ENCODE measurements around the gene SLC25A22. TPM values are rescaled to one million over a fixed set of nuclear protein-coding genes. Genes with fewer than 3 reads are reported as not detected.

Gene SLC25A22
- total RNA-seq, result 3.4 TPM
- long read RNA-seq, transcript SLC25A22-228 (10 exons, 2,692 nt), result major isoform, 10 of 14 reads
- long read RNA-seq, partial matches to known transcripts, result 2 of 14 reads
- long read RNA-seq, other reads (novel, unspliced or antisense), result 0 of 14 reads

GRCh38 chr11:798093-798713 lies at the start of gene SLC25A22:
SLC25A22 (minus strand) TSS chr11:798281; CDS start chr11:795006, 3,275 bp downstream.
- intact Hi-C loops (cut with DNase I), result no loop called here
- ATAC-seq (ENCODE audit: poor library complexity) (peak; percentile 81), DNase-seq (peak; percentile 88)

- intact Hi-C loops (cut with DNase I), result loop anchor here (5.0 kb wide), 1 partner anchor 204 kb away; no protein-coding TSS in a partner anchor
- DNase-seq, result no peak
These were observed 49.8 kb upstream of the SLC25A22 start for GRCh38 chr11:847876-848275.

GRCh38 chr11:846496-847098 lies 48.5 kb upstream of the SLC25A22 start:
- intact Hi-C loops (cut with DNase I), result loop anchor here (5.0 kb wide), 1 partner anchor 206 kb away; no protein-coding TSS in a partner anchor
- ATAC-seq (ENCODE audit: poor library complexity) (no peak), DNase-seq (no peak)

More at GRCh38 chr11:847876-848275, 49.8 kb upstream of the SLC25A22 start:
- no peak for ATAC-seq (ENCODE audit: poor library complexity)

- ATAC-seq (ENCODE audit: poor library complexity) (no peak), DNase-seq (no peak)
- intact Hi-C loops (cut with DNase I), result loop anchor here (5.0 kb wide), 1 partner anchor 206 kb away; no protein-coding TSS in a partner anchor
These were observed 47.9 kb upstream of the SLC25A22 start for GRCh38 chr11:845872-846495.

GRCh38 chr11:844693-845644 lies 46.9 kb upstream of the SLC25A22 start:
- intact Hi-C loops (cut with DNase I), result loop anchor here (5.0 kb wide), 1 partner anchor 207 kb away; no protein-coding TSS in a partner anchor

GRCh38 chr11:843818-844692 lies 46.0 kb upstream of the SLC25A22 start:
- DNase-seq (peak; percentile 96), ATAC-seq (ENCODE audit: poor library complexity) (peak; percentile 43)
- intact Hi-C loops (cut with DNase I), result no loop called here

More at GRCh38 chr11:844693-845644, 46.9 kb upstream of the SLC25A22 start:
- peak; percentile 94 for DNase-seq
- peak; percentile 52 for ATAC-seq (ENCODE audit: poor library complexity)

- intact Hi-C loops (cut with DNase I), result no loop called here
- no peak for ATAC-seq (ENCODE audit: poor library complexity)
- no peak for DNase-seq
These were observed 45.1 kb upstream of the SLC25A22 start for GRCh38 chr11:843086-843734.

GRCh38 chr11:842370-843002 lies 44.4 kb upstream of the SLC25A22 start, which contains the start of the genes POLR2L and TSPAN4:
POLR2L (minus strand) TSS chr11:842529; CDS start chr11:842508, 21 bp downstream.
TSPAN4 (plus strand) TSS chr11:842852; CDS start chr11:850305, 7,453 bp downstream.
- DNase-seq (peak; percentile 95), ATAC-seq (ENCODE audit: poor library complexity) (peak; percentile 63)
- intact Hi-C loops (cut with DNase I), result no loop called here

GRCh38 chr11:841981-842369 lies 43.9 kb upstream of the SLC25A22 start:
- peak; percentile 0 for ATAC-seq (ENCODE audit: poor library complexity)
- intact Hi-C loops (cut with DNase I), result no loop called here
- no peak for DNase-seq

GRCh38 chr11:839875-840617 lies 42.0 kb upstream of the SLC25A22 start:
- intact Hi-C loops (cut with DNase I), result no loop called here
- ATAC-seq (ENCODE audit: poor library complexity) (no peak), DNase-seq (no peak)

GRCh38 chr11:839280-839623 lies 41.2 kb upstream of the SLC25A22 start:
- intact Hi-C loops (cut with DNase I), result no loop called here
- ATAC-seq (ENCODE audit: poor library complexity) (no peak), DNase-seq (no peak)

- intact Hi-C loops (cut with DNase I), result no loop called here
These were observed 40.6 kb upstream of the SLC25A22 start for GRCh38 chr11:838441-839279.

GRCh38 chr11:837990-838307 lies 39.9 kb upstream of the SLC25A22 start:
- DNase-seq, result no peak

More at GRCh38 chr11:838441-839279, 40.6 kb upstream of the SLC25A22 start:
- DNase-seq (no peak), ATAC-seq (ENCODE audit: poor library complexity) (no peak)

GRCh38 chr11:837189-837989 lies 39.3 kb upstream of the SLC25A22 start:
- no peak for ATAC-seq (ENCODE audit: poor library complexity)
- intact Hi-C loops (cut with DNase I), result no loop called here

More at GRCh38 chr11:837990-838307, 39.9 kb upstream of the SLC25A22 start:
- no peak for ATAC-seq (ENCODE audit: poor library complexity)
- intact Hi-C loops (cut with DNase I), result no loop called here

More at GRCh38 chr11:837189-837989, 39.3 kb upstream of the SLC25A22 start:
- DNase-seq, result no peak
